ENCODE results near the gene RC3H2. TPM values are rescaled to one million over a fixed set of nuclear protein-coding genes. Genes with fewer than 3 reads are reported as not detected.
"Not testable (repeated sequence)": the region's sequence is repeated elsewhere in the genome, so short reads cannot be mapped to it uniquely, and the experiment has no call there.

Gene RC3H2
- polyA plus RNA-seq, 4 donors = 8.6 to 28.1 (median 11.0) TPM

- H3K4me1 ChIP-seq (ENCODE audit: control insufficient read depth in 3 of 3, insufficient read depth in 2 of 3, low read depth in 1 of 3, low read length in 2 of 3); H3K27me3 ChIP-seq (ENCODE audit: control insufficient read depth in 3 of 3, insufficient read depth in 3 of 3, low read length in 3 of 3); DNase-seq; H3K4me3 ChIP-seq (ENCODE audit: low read depth in 1 of 3, low read length in 3 of 3); H3K27ac ChIP-seq (ENCODE audit: low read depth in 1 of 3, low read length in 2 of 3); H3K9me3 ChIP-seq (ENCODE audit: control insufficient read depth in 2 of 2, insufficient read depth in 1 of 2, low read depth in 1 of 2, low read length in 1 of 2); FAIRE-seq: not testable (repeated sequence)
- peaks cover 2 to 17% (median 7%) of the 10 kb centered on the region in 3 donors for H3K36me3 ChIP-seq (ENCODE audit: control insufficient read depth in 3 of 3, insufficient read depth in 2 of 3, low read depth in 1 of 3, low read length in 3 of 3)
- WGBS, 3 donors = 96 to 100% (median 98%) methylated on average over 5 to 12 of the region's 27 CpGs
These were observed 37.9 kb downstream of the RC3H2 start for GRCh38 chr9:122867276-122867675.

- Histone ChIP-seq H3K9me3 (ENCODE audit: control insufficient read depth in 2 of 2, insufficient read depth in 1 of 2, low read depth in 1 of 2, low read length in 1 of 2) (no peaks in the 10 kb centered on the region), H3K4me3 (ENCODE audit: low read depth in 1 of 3, low read length in 3 of 3) (no peak overlapping the region), H3K4me1 (ENCODE audit: control insufficient read depth in 3 of 3, insufficient read depth in 2 of 3, low read depth in 1 of 3, low read length in 2 of 3) (no peaks in the 10 kb centered on the region), H3K36me3 (ENCODE audit: control insufficient read depth in 3 of 3, insufficient read depth in 2 of 3, low read depth in 1 of 3, low read length in 3 of 3) (peaks cover 0 to 10% (median 8%) of the 10 kb centered on the region in 3 donors), H3K27me3 (ENCODE audit: control insufficient read depth in 3 of 3, insufficient read depth in 3 of 3, low read length in 3 of 3) (no peaks in the 10 kb centered on the region), H3K27ac (ENCODE audit: low read depth in 1 of 3, low read length in 2 of 3) (no peak overlapping the region)
- DNase-seq (no peak), FAIRE-seq (no peak)
- 100% methylated on average over 1 of the region's 5 CpGs; no CpG with 5 or more reads in 2 of the 3 donors for WGBS, 3 donors
These were observed 39.1 kb downstream of the RC3H2 start for GRCh38 chr9:122866079-122866478.

GRCh38 chr9:122865300-122865699, 39.9 kb downstream of the RC3H2 start:
- 84 to 93% (median 87%) methylated on average over 7 of the region's 7 CpGs for WGBS, 3 donors
- H3K4me3 ChIP-seq (ENCODE audit: low read depth in 1 of 3, low read length in 3 of 3) = no peak overlapping the region
- H3K36me3 ChIP-seq (ENCODE audit: control insufficient read depth in 3 of 3, insufficient read depth in 2 of 3, low read depth in 1 of 3, low read length in 3 of 3) = peaks cover 0 to 11% (median 5%) of the 10 kb centered on the region in 3 donors
- DNase-seq (no peak), FAIRE-seq (no peak)
- H3K9me3 ChIP-seq (ENCODE audit: control insufficient read depth in 2 of 2, insufficient read depth in 1 of 2, low read depth in 1 of 2, low read length in 1 of 2) = no peaks in the 10 kb centered on the region
- H3K27me3 ChIP-seq (ENCODE audit: control insufficient read depth in 3 of 3, insufficient read depth in 3 of 3, low read length in 3 of 3) = no peaks in the 10 kb centered on the region
- no peaks in the 10 kb centered on the region for H3K4me1 ChIP-seq (ENCODE audit: control insufficient read depth in 3 of 3, insufficient read depth in 2 of 3, low read depth in 1 of 3, low read length in 2 of 3)
- H3K27ac ChIP-seq (ENCODE audit: low read depth in 1 of 3, low read length in 2 of 3) = peak overlapping the region in 1 of 3 donors; percentile 38

GRCh38 chr9:122863407-122863806, 41.8 kb downstream of the RC3H2 start:
- no peak overlapping the region for H3K4me3 ChIP-seq (ENCODE audit: low read depth in 1 of 3, low read length in 3 of 3)
- DNase-seq (no peak), FAIRE-seq (no peak)
- H3K27me3 ChIP-seq (ENCODE audit: control insufficient read depth in 3 of 3, insufficient read depth in 3 of 3, low read length in 3 of 3) = no peaks in the 10 kb centered on the region
- H3K36me3 ChIP-seq (ENCODE audit: control insufficient read depth in 3 of 3, insufficient read depth in 2 of 3, low read depth in 1 of 3, low read length in 3 of 3) = peaks cover 4 to 14% (median 13%) of the 10 kb centered on the region in 3 donors
- 98 to 100% (median 99%) methylated on average over 3 of the region's 3 CpGs for WGBS, 3 donors
- H3K27ac ChIP-seq (ENCODE audit: low read depth in 1 of 3, low read length in 2 of 3) = no peak overlapping the region
- peaks cover 0 to 5% of the 10 kb centered on the region in 2 donors for H3K9me3 ChIP-seq (ENCODE audit: control insufficient read depth in 2 of 2, insufficient read depth in 1 of 2, low read depth in 1 of 2, low read length in 1 of 2)
- no peaks in the 10 kb centered on the region for H3K4me1 ChIP-seq (ENCODE audit: control insufficient read depth in 3 of 3, insufficient read depth in 2 of 3, low read depth in 1 of 3, low read length in 2 of 3)

GRCh38 chr9:122860319-122861142, 44.6 kb downstream of the RC3H2 start:
- Histone ChIP-seq H3K4me1 (ENCODE audit: control insufficient read depth in 3 of 3, insufficient read depth in 2 of 3, low read depth in 1 of 3, low read length in 2 of 3) (no peaks in the 10 kb centered on the region), H3K4me3 (ENCODE audit: low read depth in 1 of 3, low read length in 3 of 3) (no peak overlapping the region), H3K27me3 (ENCODE audit: control insufficient read depth in 3 of 3, insufficient read depth in 3 of 3, low read length in 3 of 3) (no peaks in the 10 kb centered on the region), H3K27ac (ENCODE audit: low read depth in 1 of 3, low read length in 2 of 3) (no peak overlapping the region), H3K9me3 (ENCODE audit: control insufficient read depth in 2 of 2, insufficient read depth in 1 of 2, low read depth in 1 of 2, low read length in 1 of 2) (peaks cover 0 to 5% of the 10 kb centered on the region in 2 donors), H3K36me3 (ENCODE audit: control insufficient read depth in 3 of 3, insufficient read depth in 2 of 3, low read depth in 1 of 3, low read length in 3 of 3) (peaks cover 8 to 22% (median 16%) of the 10 kb centered on the region in 3 donors)
- FAIRE-seq (no peak), DNase-seq (no peak)
- 92 to 93% (median 92%) methylated on average over 8 of the region's 8 CpGs for WGBS, 3 donors

GRCh38 chr9:122857815-122858214, 47.3 kb downstream of the RC3H2 start:
- Histone ChIP-seq H3K27me3 (ENCODE audit: control insufficient read depth in 3 of 3, insufficient read depth in 3 of 3, low read length in 3 of 3) (no peaks in the 10 kb centered on the region), H3K4me1 (ENCODE audit: control insufficient read depth in 3 of 3, insufficient read depth in 2 of 3, low read depth in 1 of 3, low read length in 2 of 3) (no peaks in the 10 kb centered on the region), H3K9me3 (ENCODE audit: control insufficient read depth in 2 of 2, insufficient read depth in 1 of 2, low read depth in 1 of 2, low read length in 1 of 2) (peaks cover 0 to 5% of the 10 kb centered on the region in 2 donors), H3K4me3 (ENCODE audit: low read depth in 1 of 3, low read length in 3 of 3) (no peak overlapping the region), H3K36me3 (ENCODE audit: control insufficient read depth in 3 of 3, insufficient read depth in 2 of 3, low read depth in 1 of 3, low read length in 3 of 3) (peaks cover 11 to 28% (median 22%) of the 10 kb centered on the region in 3 donors), H3K27ac (ENCODE audit: low read depth in 1 of 3, low read length in 2 of 3) (no peak overlapping the region)
- 92 to 99% (median 95%) methylated on average over 3 of the region's 3 CpGs for WGBS, 3 donors
- FAIRE-seq (no peak), DNase-seq (no peak)

GRCh38 chr9:122852085-122852786, 52.9 kb downstream of the RC3H2 start:
- 98 to 99% (median 98%) methylated on average over 10 to 34 of the region's 59 CpGs for WGBS, 3 donors
- not testable (repeated sequence) for DNase-seq; H3K27ac ChIP-seq (ENCODE audit: low read depth in 1 of 3, low read length in 2 of 3); H3K27me3 ChIP-seq (ENCODE audit: control insufficient read depth in 3 of 3, insufficient read depth in 3 of 3, low read length in 3 of 3); H3K4me3 ChIP-seq (ENCODE audit: low read depth in 1 of 3, low read length in 3 of 3); FAIRE-seq; H3K9me3 ChIP-seq (ENCODE audit: control insufficient read depth in 2 of 2, insufficient read depth in 1 of 2, low read depth in 1 of 2, low read length in 1 of 2); H3K4me1 ChIP-seq (ENCODE audit: control insufficient read depth in 3 of 3, insufficient read depth in 2 of 3, low read depth in 1 of 3, low read length in 2 of 3)
- peaks cover 13 to 19% (median 13%) of the 10 kb centered on the region in 3 donors for H3K36me3 ChIP-seq (ENCODE audit: control insufficient read depth in 3 of 3, insufficient read depth in 2 of 3, low read depth in 1 of 3, low read length in 3 of 3)

- no peak overlapping the region for H3K4me3 ChIP-seq (ENCODE audit: low read depth in 1 of 3, low read length in 3 of 3)
- 85 to 88% (median 87%) methylated on average over 2 of the region's 2 CpGs for WGBS, 3 donors
- FAIRE-seq = no peak
- no peaks in the 10 kb centered on the region for H3K4me1 ChIP-seq (ENCODE audit: control insufficient read depth in 3 of 3, insufficient read depth in 2 of 3, low read depth in 1 of 3, low read length in 2 of 3)
- peaks cover 7 to 9% (median 9%) of the 10 kb centered on the region in 3 donors for H3K36me3 ChIP-seq (ENCODE audit: control insufficient read depth in 3 of 3, insufficient read depth in 2 of 3, low read depth in 1 of 3, low read length in 3 of 3)
- H3K9me3 ChIP-seq (ENCODE audit: control insufficient read depth in 2 of 2, insufficient read depth in 1 of 2, low read depth in 1 of 2, low read length in 1 of 2) = no peaks in the 10 kb centered on the region
- DNase-seq = no peak
- no peaks in the 10 kb centered on the region for H3K27me3 ChIP-seq (ENCODE audit: control insufficient read depth in 3 of 3, insufficient read depth in 3 of 3, low read length in 3 of 3)
- H3K27ac ChIP-seq (ENCODE audit: low read depth in 1 of 3, low read length in 2 of 3) = no peak overlapping the region
These were observed 56.8 kb downstream of the RC3H2 start for GRCh38 chr9:122848256-122848943.
